ENCODE measurements around the gene C4A.
"Not testable (repeated sequence)": the region's sequence is repeated elsewhere in the genome, so short reads cannot be mapped to it uniquely, and the experiment has no call there.

DNA sequence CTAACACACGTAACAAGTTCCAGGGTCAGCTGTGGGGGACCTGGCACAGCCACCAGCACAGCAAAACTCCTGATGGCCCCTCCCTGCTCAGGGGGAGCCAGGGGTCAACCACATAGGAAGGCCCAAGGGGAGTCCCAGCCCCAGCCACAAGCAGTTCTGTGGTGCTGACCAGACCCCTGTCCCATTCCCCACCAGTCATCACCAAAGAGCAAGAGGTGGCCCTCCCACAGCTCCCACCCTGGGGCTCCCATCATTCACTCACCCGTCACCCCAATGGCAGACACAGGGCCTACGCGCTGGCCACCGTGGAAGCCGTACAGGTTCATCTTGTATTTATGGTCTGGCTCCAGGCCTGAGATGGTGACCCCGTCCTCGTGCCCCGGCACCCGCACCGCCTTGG is 67.9 kb downstream of the C4A start:
- TF ChIP-seq, protein P1, sequence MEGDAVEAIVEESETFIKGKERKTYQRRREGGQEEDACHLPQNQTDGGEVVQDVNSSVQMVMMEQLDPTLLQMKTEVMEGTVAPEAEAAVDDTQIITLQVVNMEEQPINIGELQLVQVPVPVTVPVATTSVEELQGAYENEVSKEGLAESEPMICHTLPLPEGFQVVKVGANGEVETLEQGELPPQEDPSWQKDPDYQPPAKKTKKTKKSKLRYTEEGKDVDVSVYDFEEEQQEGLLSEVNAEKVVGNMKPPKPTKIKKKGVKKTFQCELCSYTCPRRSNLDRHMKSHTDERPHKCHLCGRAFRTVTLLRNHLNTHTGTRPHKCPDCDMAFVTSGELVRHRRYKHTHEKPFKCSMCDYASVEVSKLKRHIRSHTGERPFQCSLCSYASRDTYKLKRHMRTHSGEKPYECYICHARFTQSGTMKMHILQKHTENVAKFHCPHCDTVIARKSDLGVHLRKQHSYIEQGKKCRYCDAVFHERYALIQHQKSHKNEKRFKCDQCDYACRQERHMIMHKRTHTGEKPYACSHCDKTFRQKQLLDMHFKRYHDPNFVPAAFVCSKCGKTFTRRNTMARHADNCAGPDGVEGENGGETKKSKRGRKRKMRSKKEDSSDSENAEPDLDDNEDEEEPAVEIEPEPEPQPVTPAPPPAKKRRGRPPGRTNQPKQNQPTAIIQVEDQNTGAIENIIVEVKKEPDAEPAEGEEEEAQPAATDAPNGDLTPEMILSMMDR (IDR thresholded peaks at IDR 0.05; ENCODE audit: insufficient read depth, low read depth, low read length), result not testable (repeated sequence)
- not testable (repeated sequence) for TF ChIP-seq EZH2 (IDR thresholded peaks at IDR 0.05; ENCODE audit: insufficient read depth, low read length)

Measured in astrocyte (in vitro differentiated cells and primary cell).